GOT3 (cell line): ENCODE results near the gene MTUS2.
"Not testable (repeated sequence)": the region's sequence is repeated elsewhere in the genome, so short reads cannot be mapped to it uniquely, and the experiment has no call there.

ENCODE experiments used
- DNase-seq: peaks from one replicate; lab custom pipeline; 2025; ENCODE audit warnings: mixed read lengths; lab: John Stamatoyannopoulos, UW

MTUS2 gene

DNA sequence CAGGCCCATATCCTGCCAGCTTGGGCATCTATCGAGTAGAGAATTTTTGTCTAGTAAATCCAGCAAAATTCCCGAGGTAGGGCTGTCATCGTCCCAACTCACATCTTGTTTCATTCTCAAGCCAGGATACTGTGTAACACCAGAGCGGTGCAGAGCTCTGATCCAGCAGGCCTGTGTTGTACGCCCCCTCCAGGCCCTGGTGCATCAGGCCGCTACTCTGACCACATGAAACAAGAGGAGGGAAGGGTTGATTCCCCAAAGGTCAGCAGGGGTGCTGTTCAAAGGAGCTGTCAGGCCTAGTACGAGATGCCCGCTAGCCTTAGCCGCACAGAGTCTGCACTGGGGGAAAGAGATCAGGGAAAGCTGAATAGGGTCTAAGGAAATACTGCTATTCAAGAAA lies 499.3 kb downstream of the MTUS2 start:
- no peak for DNase-seq

DNA sequence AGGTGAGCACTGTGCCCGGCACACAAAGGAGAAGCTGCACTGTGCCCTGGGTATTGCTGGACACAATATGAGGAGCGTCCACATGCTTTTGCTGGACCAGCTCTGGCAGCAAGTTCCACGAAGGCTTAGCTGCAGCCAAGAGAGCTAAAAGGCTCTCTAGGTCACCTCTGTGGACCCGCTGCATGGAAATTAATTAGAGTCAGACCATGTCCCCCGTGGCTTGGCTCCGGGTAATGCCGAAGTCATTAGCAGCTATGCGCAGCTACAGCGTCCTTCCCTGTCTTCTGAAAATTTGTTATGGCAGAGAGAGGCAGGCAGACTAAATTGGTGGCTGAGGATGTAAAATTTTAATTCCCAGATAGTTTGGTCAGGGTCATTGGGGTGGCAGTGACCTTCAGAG lies 503.8 kb downstream of the MTUS2 start:
- no peak for DNase-seq

GRCh38 chr13:29324601-29325000 lies 504.5 kb downstream of the MTUS2 start:
- no peak for DNase-seq

GRCh38 chr13:29328501-29328900 lies 508.4 kb downstream of the MTUS2 start:
- no peak for DNase-seq

DNA sequence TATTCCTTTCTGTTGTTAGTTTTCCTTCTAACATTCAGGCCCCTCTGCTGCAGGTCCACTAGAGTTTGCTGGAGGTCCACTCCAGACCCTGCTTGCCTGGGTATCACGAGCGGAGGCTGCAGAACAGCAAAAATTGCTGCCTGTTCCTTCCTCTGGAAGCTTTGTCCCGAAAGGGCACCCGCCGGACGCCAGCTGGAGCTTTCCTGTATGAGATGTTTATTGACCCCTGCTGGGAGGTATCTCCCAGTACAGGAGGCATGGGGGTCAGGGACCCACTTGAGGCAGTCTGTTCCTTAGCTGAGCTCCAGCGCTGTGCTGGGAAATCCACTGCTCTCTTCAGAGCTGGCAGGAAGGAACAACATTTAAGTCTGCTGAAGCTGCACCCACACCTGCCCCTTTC lies 516.2 kb downstream of the MTUS2 start:
- DNase-seq = no peak

DNA sequence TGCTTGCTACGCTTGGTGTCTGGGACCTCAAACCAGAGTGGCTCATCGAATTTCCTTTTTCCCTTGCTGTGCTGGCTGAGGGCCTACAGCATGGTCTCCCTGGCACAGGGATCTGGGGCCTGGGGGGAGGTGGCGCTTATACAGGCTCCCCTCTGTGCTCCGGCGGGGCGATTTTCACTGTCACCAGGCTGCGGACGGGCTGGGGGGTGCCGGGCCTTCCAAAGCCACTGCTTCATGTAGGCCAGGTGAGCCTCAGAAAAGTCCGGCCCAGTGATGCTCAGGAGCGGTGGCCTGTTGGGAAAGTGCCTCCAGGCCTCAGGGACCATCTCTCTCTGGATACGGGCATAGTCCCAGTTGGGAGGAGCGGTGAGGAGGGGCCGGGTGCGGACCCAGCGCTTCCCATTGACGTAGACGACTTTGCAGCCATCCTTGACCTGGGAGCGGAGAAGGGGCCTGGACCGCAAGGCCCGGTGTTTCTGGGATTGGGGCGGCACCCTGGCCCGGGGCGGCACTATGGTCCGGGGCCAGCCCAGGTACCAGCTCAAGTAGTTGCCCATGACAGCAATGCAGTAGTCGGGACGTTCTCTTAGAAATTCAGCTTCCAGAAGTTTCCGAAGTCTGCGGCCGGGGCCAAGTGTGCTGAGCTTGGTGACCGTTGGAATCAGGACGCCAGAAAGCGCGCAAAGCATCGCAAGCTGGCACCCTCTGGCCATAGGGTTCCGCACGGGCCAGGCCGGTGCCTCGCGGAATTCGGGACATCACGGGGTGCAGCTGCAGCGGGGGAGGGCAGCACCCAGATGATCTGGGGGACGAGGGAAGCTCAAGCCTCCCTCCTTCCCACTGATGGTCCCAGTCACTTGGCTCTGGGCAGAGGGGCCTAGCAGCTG lies 519.5 kb downstream of the MTUS2 start:
- no peak for DNase-seq

DNA sequence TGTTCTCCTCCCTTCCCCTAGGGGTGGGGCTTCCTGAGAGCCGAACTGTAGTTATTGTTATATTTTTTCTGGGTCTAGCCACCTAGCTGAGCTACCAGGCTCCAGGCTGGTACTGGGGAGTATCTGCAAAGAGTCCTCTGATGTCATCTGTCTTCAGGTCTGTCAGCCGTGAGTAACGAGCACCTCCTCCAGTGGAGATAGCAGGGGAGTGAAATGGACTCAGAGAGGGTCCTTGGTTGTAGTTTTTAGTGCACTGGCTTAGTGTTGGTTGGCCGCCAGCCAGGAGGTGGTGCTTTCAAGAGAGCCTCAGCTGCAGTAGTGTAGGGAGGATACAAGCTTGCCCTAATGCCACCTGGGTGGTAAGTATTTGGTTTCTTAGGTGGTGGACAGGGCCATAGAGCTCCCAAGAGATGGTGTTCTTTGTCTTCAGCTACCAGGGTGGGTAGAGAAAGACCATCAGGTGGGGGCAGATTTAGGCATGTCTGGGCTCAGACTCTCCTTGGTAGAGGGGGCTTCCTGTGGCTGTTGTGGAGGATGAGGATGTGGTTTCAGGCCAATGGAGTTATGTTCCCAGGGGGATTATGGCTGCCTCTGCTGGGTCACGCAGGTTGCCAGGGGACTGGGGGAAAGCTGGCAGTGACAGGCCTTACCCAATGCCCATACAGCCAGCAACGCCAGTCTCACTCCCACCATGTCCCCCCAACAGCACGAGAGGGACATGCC lies 525.9 kb downstream of the MTUS2 start:
- DNase-seq = not testable (repeated sequence)

DNA sequence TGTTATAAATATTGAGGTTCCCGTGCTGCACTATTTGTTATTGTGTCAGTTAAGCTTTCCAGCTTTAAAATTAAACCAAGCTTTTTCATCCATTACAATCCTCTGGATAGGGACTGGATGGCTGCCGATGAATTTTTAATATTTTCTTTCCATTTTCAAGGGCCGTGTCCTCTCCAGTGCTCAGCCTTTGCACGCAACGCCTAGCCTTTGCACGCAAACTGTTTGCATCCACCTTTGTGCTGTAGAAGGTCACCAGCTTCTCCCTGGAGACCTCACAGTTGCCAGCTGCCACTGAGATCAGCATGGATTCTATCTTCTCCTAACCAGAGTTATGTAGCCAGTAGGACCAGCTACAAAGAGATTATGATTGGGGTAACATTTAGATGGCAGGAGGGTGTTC lies 534.9 kb downstream of the MTUS2 start:
- no peak for DNase-seq

DNA sequence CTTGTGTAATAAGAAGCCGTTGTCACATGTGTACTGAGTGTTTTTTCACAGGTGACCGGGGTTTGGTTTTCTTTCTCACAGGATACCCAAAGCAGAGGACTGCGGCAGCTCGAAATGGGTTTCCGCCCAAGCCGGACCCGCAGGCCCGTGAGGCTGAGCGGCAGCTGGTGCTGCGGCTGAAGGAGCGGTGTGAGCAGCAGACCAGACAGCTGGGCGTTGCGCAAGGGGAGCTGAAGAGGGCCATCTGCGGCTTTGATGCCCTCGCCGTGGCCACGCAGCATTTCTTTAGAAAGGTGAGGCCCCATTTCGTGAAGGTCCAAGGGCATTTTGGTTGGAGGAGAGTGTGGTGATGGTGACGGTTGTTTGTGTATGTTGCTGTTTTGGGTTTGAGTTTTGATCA lies 539.0 kb downstream of the MTUS2 start:
- no peak for DNase-seq

- DNase-seq = no peak
These were observed 541.6 kb downstream of the MTUS2 start for GRCh38 chr13:29361716-29362115.

- no peak for DNase-seq
These were observed 542.9 kb downstream of the MTUS2 start for GRCh38 chr13:29362849-29363604.

GRCh38 chr13:29369060-29369743 lies 549.1 kb downstream of the MTUS2 start:
- DNase-seq = no peak

- DNase-seq = no peak
These were observed 559.1 kb downstream of the MTUS2 start for GRCh38 chr13:29379281-29379680.

DNA sequence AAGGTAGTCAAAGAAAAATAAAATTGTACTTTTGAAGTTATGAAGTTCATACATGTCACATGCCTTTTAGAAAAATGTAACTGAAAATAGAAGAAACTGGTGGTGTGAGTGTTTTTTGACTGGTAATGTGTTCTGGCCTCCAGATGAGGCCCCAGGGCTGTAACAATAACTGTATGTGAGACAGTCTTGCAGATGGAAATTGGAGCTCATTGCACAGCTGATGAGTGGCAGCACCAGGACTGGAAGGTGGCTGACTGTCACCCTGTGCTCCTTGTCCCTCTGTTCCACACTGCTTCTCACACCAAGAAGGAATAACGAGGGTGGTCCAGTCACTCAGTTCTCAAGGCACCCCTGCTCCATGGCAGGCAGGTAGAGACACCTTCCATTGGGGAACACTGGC lies 559.7 kb downstream of the MTUS2 start:
- DNase-seq = no peak

DNA sequence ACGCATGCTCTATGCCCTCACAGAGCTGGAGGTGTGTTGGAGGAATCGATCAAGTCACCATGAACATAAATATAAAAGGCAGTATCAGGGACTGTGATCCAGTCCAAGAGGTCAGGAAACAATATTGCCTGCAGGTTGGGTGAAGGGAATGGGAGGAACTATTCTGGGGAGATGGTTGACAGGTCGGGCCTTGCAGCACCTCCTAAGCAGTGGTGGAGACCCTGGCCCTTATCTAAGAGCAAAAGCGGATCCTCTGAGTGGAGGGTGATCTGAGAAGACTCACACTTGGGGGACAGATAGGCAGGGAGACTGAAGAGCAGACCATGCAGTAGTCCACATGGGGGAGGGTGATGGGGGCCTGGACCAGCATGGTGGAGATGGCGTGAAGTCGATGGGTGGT lies 561.9 kb downstream of the MTUS2 start:
- DNase-seq = no peak

- DNase-seq = no peak
These were observed 563.3 kb downstream of the MTUS2 start for GRCh38 chr13:29383476-29383875.

GRCh38 chr13:29384466-29384865 lies 564.3 kb downstream of the MTUS2 start:
- DNase-seq = no peak

- DNase-seq = no peak
These were observed 564.7 kb downstream of the MTUS2 start for GRCh38 chr13:29384871-29385270.

- no peak for DNase-seq
These were observed 566.1 kb downstream of the MTUS2 start for GRCh38 chr13:29386246-29386645.

- DNase-seq = not testable (repeated sequence)
These were observed 570.5 kb downstream of the MTUS2 start for GRCh38 chr13:29390598-29390997.

- DNase-seq = no peak
These were observed 576.3 kb downstream of the MTUS2 start for GRCh38 chr13:29396446-29396845.

DNA sequence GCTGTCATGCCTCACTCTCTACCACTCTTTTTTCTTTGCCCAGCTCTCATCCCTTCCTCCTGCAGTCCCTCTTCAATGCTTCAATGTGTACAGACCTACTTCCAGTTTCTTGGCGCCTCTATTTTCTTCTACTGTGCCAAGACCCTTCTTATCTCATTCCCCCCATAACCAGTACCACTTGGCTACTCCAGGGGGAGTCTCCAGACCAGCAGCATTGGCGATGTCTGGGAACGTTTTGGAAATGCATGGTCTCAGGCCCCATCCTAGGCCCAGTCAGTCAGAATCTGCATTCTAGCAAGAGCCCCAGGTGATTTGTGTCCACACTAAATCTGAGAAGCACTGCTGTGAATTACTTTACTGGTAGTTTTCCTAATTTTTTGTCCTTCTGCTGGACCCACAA lies 577.1 kb downstream of the MTUS2 start:
- DNase-seq = no peak
